Keratinocyte (primary cell): ENCODE measurements around the gene SYTL1. TPM values are rescaled to one million over a fixed set of nuclear protein-coding genes. Genes with fewer than 3 reads are reported as not detected.
A peak's percentile ranks its signal among the peaks of the same experiment; 100 is the strongest.

Experiments used
- DNase-seq: peaks from one replicate; pipeline ENCODE4 v3.0.0-alpha.2; 2011; ENCODE audit warnings: low read depth, missing footprints, low spot score
- FAIRE-seq: peaks from 2 replicates; lab custom pipeline; 2011; peaks lifted over from hg19 to GRCh38; lab: Jason Lieb, UNC
- H2AFZ ChIP-seq: 2 replicates; pipeline ENCODE4 v1.6.0; 2012; ENCODE audit warnings: low read length, control low read depth, inconsistent platforms; ENCODE audit not compliant: control insufficient read depth
- H3K27ac ChIP-seq: 2 replicates; pipeline ENCODE4 v1.5.1; 2011; ENCODE audit warnings: low read length; ENCODE audit not compliant: control insufficient read depth, insufficient read depth
- H3K27me3 ChIP-seq: 3 replicates; pipeline ENCODE4 v1.6.0; 2011; ENCODE audit warnings: low read length; ENCODE audit not compliant: control insufficient read depth, insufficient read depth; ENCODE audit errors: extremely low read depth
- H3K36me3 ChIP-seq, 2 experiments: 2 replicates in 1 of 2; 3 replicates in 1 of 2; pipeline ENCODE4 v1.5.1; 2011; ENCODE audit warnings: low read length in 2 of 2, mild to moderate bottlenecking in 1 of 2; ENCODE audit not compliant: control insufficient read depth in 2 of 2, insufficient read depth in 2 of 2; ENCODE audit errors: extremely low read depth in 1 of 2
- H3K4me1 ChIP-seq: 3 replicates; pipeline ENCODE4 v1.5.1; 2011; ENCODE audit warnings: low read length; ENCODE audit not compliant: control insufficient read depth, insufficient read depth; ENCODE audit errors: extremely low read depth
- H3K4me2 ChIP-seq: 3 replicates; pipeline ENCODE4 v1.6.0; 2011; ENCODE audit warnings: low read depth, low read length; ENCODE audit not compliant: control insufficient read depth, insufficient read depth; ENCODE audit errors: extremely low read depth
- H3K4me3 ChIP-seq, 3 experiments: fragments of 200-600 bp in 1 of 3; sonication (generic) in 1 of 3; 2 replicates in 2 of 3; 3 replicates in 1 of 3; pipeline ENCODE4 v1.5.1; 2011 to 2016; ENCODE audit warnings: low read length in 3 of 3, mild to moderate bottlenecking in 3 of 3, control low read depth in 2 of 3, inconsistent platforms in 1 of 3, low read depth in 1 of 3, mixed read lengths in 1 of 3, mixed run types in 1 of 3, moderate library complexity in 1 of 3; ENCODE audit not compliant: control insufficient read depth in 2 of 3, insufficient read depth in 2 of 3; ENCODE audit errors: extremely low read depth in 1 of 3
- H3K79me2 ChIP-seq: 2 replicates; pipeline ENCODE4 v1.6.0; 2012; ENCODE audit warnings: low read length; ENCODE audit not compliant: control insufficient read depth, insufficient read depth
- H3K9ac ChIP-seq: 3 replicates; pipeline ENCODE4 v1.6.0; 2011; ENCODE audit warnings: low read length; ENCODE audit not compliant: control insufficient read depth, insufficient read depth; ENCODE audit errors: extremely low read depth
- H3K9me1 ChIP-seq: 3 replicates; pipeline ENCODE4 v1.6.0; 2011; ENCODE audit warnings: low read length; ENCODE audit not compliant: control insufficient read depth, insufficient read depth; ENCODE audit errors: extremely low read depth
- H3K9me3 ChIP-seq: 2 replicates; pipeline ENCODE4 v1.5.1; 2012; ENCODE audit warnings: low read depth, low read length; ENCODE audit not compliant: control insufficient read depth
- H4K20me1 ChIP-seq: 3 replicates; pipeline ENCODE4 v1.6.0; 2011; ENCODE audit warnings: low read length; ENCODE audit not compliant: control insufficient read depth, insufficient read depth; ENCODE audit errors: extremely low read depth
- EZH2 ChIP-seq: IDR thresholded peaks from one replicate; pipeline ENCODE4 v1.6.1; 2012; ENCODE audit warnings: inconsistent platforms, mild to moderate bottlenecking, low read length, moderate library complexity
- dilution Hi-C: fragments of 300-500 bp; cut with MboI; formaldehyde crosslinking; loops from one replicate; pipeline ENCODE4 v1.7.0; 2020; ENCODE audit warnings: low sequenced_read_pairs; ENCODE audit not compliant: extremely low pct_ligation_motif_present
- polyA plus RNA-seq, 5 experiments: library from polyadenylated mRNA; depleted of rRNA in 3 of 5; stranded (reverse) in 3 of 5; stranded (forward) in 1 of 5; unstranded in 1 of 5; fragments of >200 nt; gene quantifications; 1 replicate in 1 of 5; 2 replicates in 3 of 5; 3 replicates in 1 of 5; pipeline versions ENCODE4 v1.2.1 to v1.2.3, GENCODE V29; 2011 to 2012; ENCODE audit warnings: missing spikeins in 2 of 5, low read depth in 1 of 5, low replicate concordance in 1 of 5
- TF ChIP-seq, protein P1 (sequence below), 3 experiments: IDR thresholded peaks in 1 of 3; conservative IDR thresholded peaks in 1 of 3; optimal IDR thresholded peaks in 1 of 3; 2 replicates in 2 of 3; 3 replicates in 1 of 3; pipeline versions ENCODE3 to v1.5.1; 2011; ENCODE audit warnings: low read length in 3 of 3, mild to moderate bottlenecking in 3 of 3, moderate library complexity in 2 of 3, control low read depth in 1 of 3, inconsistent platforms in 1 of 3; ENCODE audit not compliant: insufficient read depth in 2 of 3; ENCODE audit errors: extremely low read depth in 1 of 3

The SYTL1 gene
- polyA plus RNA-seq, 1 donor (not counting 4 experiments of a cell fraction or from before 2014, with no cell fraction given): 15.6 TPM

GRCh38 chr1:27316860-27317259 lies 25.0 kb upstream of the SYTL1 start:
- Histone ChIP-seq H3K79me2 (no peaks in the 10 kb centered on the region), H3K9ac (no peak overlapping the region), H3K4me1 (peaks cover 3% of the 10 kb centered on the region), H2AFZ (no peak overlapping the region), H3K36me3 (no peaks in the 10 kb centered on the region), H3K4me3 (no peak overlapping the region), H3K27me3 (no peaks in the 10 kb centered on the region), H4K20me1 (no peaks in the 10 kb centered on the region), H3K9me1 (no peaks in the 10 kb centered on the region), H3K27ac (no peak overlapping the region), H3K4me2 (no peak overlapping the region), H3K9me3 (no peaks in the 10 kb centered on the region)
- dilution Hi-C loops: no loop called here
- FAIRE-seq: no peak
- DNase-seq: no peak
- TF ChIP-seq, protein P1, sequence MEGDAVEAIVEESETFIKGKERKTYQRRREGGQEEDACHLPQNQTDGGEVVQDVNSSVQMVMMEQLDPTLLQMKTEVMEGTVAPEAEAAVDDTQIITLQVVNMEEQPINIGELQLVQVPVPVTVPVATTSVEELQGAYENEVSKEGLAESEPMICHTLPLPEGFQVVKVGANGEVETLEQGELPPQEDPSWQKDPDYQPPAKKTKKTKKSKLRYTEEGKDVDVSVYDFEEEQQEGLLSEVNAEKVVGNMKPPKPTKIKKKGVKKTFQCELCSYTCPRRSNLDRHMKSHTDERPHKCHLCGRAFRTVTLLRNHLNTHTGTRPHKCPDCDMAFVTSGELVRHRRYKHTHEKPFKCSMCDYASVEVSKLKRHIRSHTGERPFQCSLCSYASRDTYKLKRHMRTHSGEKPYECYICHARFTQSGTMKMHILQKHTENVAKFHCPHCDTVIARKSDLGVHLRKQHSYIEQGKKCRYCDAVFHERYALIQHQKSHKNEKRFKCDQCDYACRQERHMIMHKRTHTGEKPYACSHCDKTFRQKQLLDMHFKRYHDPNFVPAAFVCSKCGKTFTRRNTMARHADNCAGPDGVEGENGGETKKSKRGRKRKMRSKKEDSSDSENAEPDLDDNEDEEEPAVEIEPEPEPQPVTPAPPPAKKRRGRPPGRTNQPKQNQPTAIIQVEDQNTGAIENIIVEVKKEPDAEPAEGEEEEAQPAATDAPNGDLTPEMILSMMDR (optimal IDR thresholded peaks at IDR 0.05 in 1 of 3, IDR thresholded peaks at IDR 0.05 in 1 of 3, conservative IDR thresholded peaks at IDR 0.05 in 1 of 3; ENCODE audit: extremely low read depth in 1 of 3, insufficient read depth in 2 of 3, low read length in 3 of 3): no peak
- TF ChIP-seq EZH2: no peak

- Histone ChIP-seq H3K9me1 (no peaks in the 10 kb centered on the region), H3K27ac (no peak overlapping the region), H3K27me3 (no peaks in the 10 kb centered on the region), H4K20me1 (no peaks in the 10 kb centered on the region), H3K79me2 (peaks cover 10% of the 10 kb centered on the region), H3K4me2 (no peak overlapping the region), H3K36me3 (no peaks in the 10 kb centered on the region), H3K4me3 (no peak overlapping the region), H3K9ac (no peak overlapping the region), H3K4me1 (peaks cover 5% of the 10 kb centered on the region), H3K9me3 (no peaks in the 10 kb centered on the region), H2AFZ (peak overlapping the region; percentile 1)
- no peak for DNase-seq
- TF ChIP-seq EZH2: no peak
- TF ChIP-seq, protein P1 (optimal IDR thresholded peaks at IDR 0.05 in 1 of 3, IDR thresholded peaks at IDR 0.05 in 1 of 3, conservative IDR thresholded peaks at IDR 0.05 in 1 of 3; ENCODE audit: extremely low read depth in 1 of 3, insufficient read depth in 2 of 3, low read length in 3 of 3): no peak
- FAIRE-seq: no peak
- dilution Hi-C loops: no loop called here
Observed at GRCh38 chr1:27318136-27318535, 23.7 kb upstream of the SYTL1 start.
